NCI-H2196 (cell line): ENCODE results near the gene CCT7.
"Not testable (repeated sequence)": the region's sequence is repeated elsewhere in the genome, so short reads cannot be mapped to it uniquely, and the experiment has no call there.

ENCODE experiments used
- DNase-seq: peaks from one replicate; lab custom pipeline; 2025; ENCODE audit not compliant: unreplicated experiment; lab: John Stamatoyannopoulos, UW

The CCT7 gene

GRCh38 chr2:73254343-73255006, 20.4 kb downstream of the CCT7 start:
- no peak for DNase-seq

- no peak for DNase-seq
These were observed 21.0 kb downstream of the CCT7 start for GRCh38 chr2:73255007-73255644.

GRCh38 chr2:73255907-73256617, 22.0 kb downstream of the CCT7 start:
- no peak for DNase-seq

- DNase-seq = no peak
These were observed 22.5 kb downstream of the CCT7 start for GRCh38 chr2:73256618-73256922.

GRCh38 chr2:73257021-73257420, 22.9 kb downstream of the CCT7 start:
- no peak for DNase-seq

- no peak for DNase-seq
These were observed 23.5 kb downstream of the CCT7 start for GRCh38 chr2:73257425-73258125.

GRCh38 chr2:73258186-73258912, 24.2 kb downstream of the CCT7 start:
- DNase-seq = no peak

GRCh38 chr2:73258913-73259215, 24.8 kb downstream of the CCT7 start:
- no peak for DNase-seq

- DNase-seq = no peak
These were observed 25.2 kb downstream of the CCT7 start for GRCh38 chr2:73259276-73259675.

GRCh38 chr2:73259704-73260337, 25.7 kb downstream of the CCT7 start:
- no peak for DNase-seq

GRCh38 chr2:73260338-73260984, 26.4 kb downstream of the CCT7 start:
- peak; percentile 14 for DNase-seq

- DNase-seq = no peak
These were observed 28.1 kb downstream of the CCT7 start for GRCh38 chr2:73262108-73262651.

GRCh38 chr2:73262691-73263429, 28.8 kb downstream of the CCT7 start:
- DNase-seq = not testable (repeated sequence)

GRCh38 chr2:73263540-73264331, 29.6 kb downstream of the CCT7 start:
- no peak for DNase-seq

- no peak for DNase-seq
These were observed 30.2 kb downstream of the CCT7 start for GRCh38 chr2:73264332-73264606.

- no peak for DNase-seq
These were observed 30.7 kb downstream of the CCT7 start for GRCh38 chr2:73264783-73265182.

GRCh38 chr2:73265298-73266060, 31.4 kb downstream of the CCT7 start:
- no peak for DNase-seq
